Thyroid gland (tissue), 4 donors: Measurements from ENCODE around the gene NECAB2. TPM values are rescaled to one million over a fixed set of nuclear protein-coding genes. Genes with fewer than 3 reads are reported as not detected.

Experiments used
- DNase-seq, 2 donors: peaks; one replicate each; pipeline ENCODE4 v3.0.0-alpha.2; 2019
- H3K27ac ChIP-seq, 3 donors: fragments of 200-600 bp; sonication (generic); 1 replicate in 2 of 3; 2 replicates in 1 of 3; pipeline ENCODE4 v1.5.1; 2016 to 2019; ENCODE audit warnings: mild to moderate bottlenecking in 1 of 3, moderate library complexity in 1 of 3
- H3K27me3 ChIP-seq: fragments of 200-600 bp; sonication (generic); one replicate; pipeline ENCODE4 v1.5.1; 2019
- H3K36me3 ChIP-seq, 2 donors: fragments of 200-600 bp; sonication (generic); one replicate each; pipeline ENCODE4 v1.5.1; 2016 to 2019
- H3K4me1 ChIP-seq, 2 donors: fragments of 200-600 bp; sonication (generic); one replicate each; pipeline ENCODE4 v1.5.1; 2017 to 2019
- H3K4me3 ChIP-seq, 3 donors: fragments of 200-600 bp; sonication (generic); replicated peaks in 1 of 3; 1 replicate in 2 of 3; 2 replicates in 1 of 3; pipeline ENCODE4 v1.5.1; 2016; ENCODE audit warnings: mild to moderate bottlenecking in 1 of 3
- H3K9me3 ChIP-seq: fragments of 200-600 bp; sonication (generic); one replicate; pipeline ENCODE4 v1.5.1; 2017
- CTCF ChIP-seq, 6 experiments: fragments of 200-600 bp in 3 of 6; fragments of 450-650 bp in 3 of 6; sonication (generic) in 3 of 6; IDR thresholded peaks; one replicate each; pipeline ENCODE4 v1.5.1; 2016 to 2019; ENCODE audit warnings: antibody characterized with exemption in 6 of 6, mild to moderate bottlenecking in 2 of 6, inconsistent platforms in 1 of 6, moderate library complexity in 1 of 6
- POLR2A ChIP-seq, 2 donors: fragments of 450-650 bp; IDR thresholded peaks; one replicate each; pipeline ENCODE4 v1.6.1; 2017; ENCODE audit warnings: antibody characterized with exemption in 2 of 2, mild to moderate bottlenecking in 2 of 2, moderate library complexity in 1 of 2
- WGBS, 2 donors: methylation state at CpG; one replicate each; pipeline ENCODE4 v1.1.5; 2017; 5-methylcytosine and 5-hydroxymethylcytosine counted together
- intact Hi-C: fragments of 100-400 bp; cut with DNase I; formaldehyde crosslinking; loops from one replicate; pipeline ENCODE4 v1.15.1; 2023
- total RNA-seq, 4 donors: library from RNA; depleted of rRNA; stranded (reverse); fragments of >200 nt; gene quantifications; one replicate each; pipeline ENCODE4 v1.2.3, GENCODE V29; 2016

The NECAB2 gene
- total RNA-seq, 4 donors from 2014 or later: 0.63 to 0.94 TPM; not detected in 2

GRCh38 chr16:84020353-84020752, 52.3 kb downstream of the NECAB2 start:
- no peak for DNase-seq
- Histone ChIP-seq H3K36me3 (no peaks in the 10 kb centered on the region), H3K4me1 (no peaks in the 10 kb centered on the region), H3K9me3 (no peaks in the 10 kb centered on the region), H3K27me3 (no peaks in the 10 kb centered on the region), H3K27ac (no peak overlapping the region), H3K4me3 (no peak overlapping the region)
- no peak for TF ChIP-seq POLR2A (IDR thresholded peaks at IDR 0.05)
- no peak for TF ChIP-seq CTCF (IDR thresholded peaks at IDR 0.05)
- WGBS, 2 donors: 92 to 98% methylated on average over 9 of the region's 9 CpGs
- intact Hi-C loops: no loop called here

DNA sequence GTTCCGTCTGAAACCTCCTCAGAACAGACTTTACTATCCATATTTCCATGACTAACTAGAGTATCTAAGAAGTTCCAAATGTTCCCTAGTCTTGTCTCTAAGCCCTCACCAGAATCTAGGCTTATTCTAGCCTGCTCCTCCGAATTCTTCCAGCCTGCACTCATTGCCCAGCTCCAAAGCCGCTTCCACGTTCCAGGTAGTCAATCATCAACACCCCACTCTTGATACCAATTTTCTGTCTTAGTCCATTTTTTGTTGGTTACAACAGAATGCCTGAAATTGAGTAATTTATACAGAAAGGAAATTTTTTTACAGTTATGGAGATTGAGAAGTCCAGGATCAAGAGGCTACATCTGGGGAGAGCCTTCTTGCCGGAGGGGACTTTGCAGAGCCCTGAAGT, 53.4 kb downstream of the NECAB2 start:
- TF ChIP-seq POLR2A (IDR thresholded peaks at IDR 0.05) (no peak), CTCF (IDR thresholded peaks at IDR 0.05) (no peak)
- Histone ChIP-seq H3K9me3 (no peaks in the 10 kb centered on the region), H3K36me3 (no peaks in the 10 kb centered on the region), H3K27ac (no peak overlapping the region), H3K4me1 (no peaks in the 10 kb centered on the region), H3K4me3 (no peak overlapping the region), H3K27me3 (no peaks in the 10 kb centered on the region)
- intact Hi-C loops: no loop called here
- WGBS, 2 donors: 95 to 97% methylated on average over 5 of the region's 5 CpGs
- DNase-seq: no peak

GRCh38 chr16:84022644-84023043, 54.6 kb downstream of the NECAB2 start:
- no peaks in the 10 kb centered on the region for H3K4me1 ChIP-seq
- intact Hi-C loops: no loop called here
- 74 to 83% methylated on average over 11 of the region's 11 CpGs for WGBS, 2 donors
- DNase-seq: no peak
- no peak overlapping the region for H3K4me3 ChIP-seq
- H3K9me3 ChIP-seq: no peaks in the 10 kb centered on the region
- H3K27me3 ChIP-seq: no peaks in the 10 kb centered on the region
- H3K36me3 ChIP-seq: no peaks in the 10 kb centered on the region
- TF ChIP-seq POLR2A (IDR thresholded peaks at IDR 0.05) (no peak), CTCF (IDR thresholded peaks at IDR 0.05) (no peak)
- no peak overlapping the region for H3K27ac ChIP-seq

DNA sequence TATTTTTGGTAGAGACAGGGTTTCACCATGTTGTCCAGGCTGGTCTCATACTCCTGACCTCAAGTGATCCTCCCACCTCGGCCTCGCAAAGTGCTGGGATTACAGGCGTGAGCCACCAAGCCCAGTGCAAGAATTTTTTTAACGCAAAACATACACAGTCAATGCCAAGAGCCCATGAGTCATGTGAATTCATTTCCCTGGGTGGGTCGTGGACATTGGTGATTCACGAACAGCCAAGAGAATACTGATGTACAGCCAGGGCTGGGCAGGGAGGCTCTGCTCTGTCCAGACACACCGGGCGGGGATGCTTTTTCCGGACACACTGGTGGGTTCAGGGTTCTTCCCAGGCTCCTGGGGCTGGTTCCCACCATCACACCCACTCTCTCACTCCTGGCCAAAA, 56.8 kb downstream of the NECAB2 start:
- Histone ChIP-seq H3K27me3 (no peaks in the 10 kb centered on the region), H3K36me3 (no peaks in the 10 kb centered on the region), H3K27ac (no peak overlapping the region), H3K9me3 (no peaks in the 10 kb centered on the region), H3K4me1 (no peaks in the 10 kb centered on the region), H3K4me3 (no peak overlapping the region)
- intact Hi-C loops: no loop called here
- DNase-seq: no peak
- 71 to 75% methylated on average over 9 of the region's 9 CpGs for WGBS, 2 donors
- no peak for TF ChIP-seq CTCF (IDR thresholded peaks at IDR 0.05)
- TF ChIP-seq POLR2A (IDR thresholded peaks at IDR 0.05): no peak

DNA sequence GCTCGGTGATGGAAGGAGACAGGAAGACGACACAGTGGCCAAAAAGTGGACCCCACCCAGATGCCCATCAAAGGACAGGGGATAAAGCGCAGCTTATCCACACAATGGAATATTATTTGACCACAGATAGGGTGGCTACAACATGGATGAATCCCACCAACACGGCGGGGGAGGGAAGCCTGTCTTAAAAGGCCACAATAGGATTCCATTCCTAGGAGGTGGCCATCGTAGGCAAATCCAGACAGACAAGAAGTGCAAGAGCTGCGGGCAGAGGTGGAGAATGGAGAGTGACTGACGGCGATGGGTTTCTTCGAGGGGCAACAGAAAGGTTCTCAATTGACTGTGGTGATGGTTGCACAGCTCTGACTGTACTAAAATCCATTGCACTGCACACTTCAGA, 58.6 kb downstream of the NECAB2 start:
- no peak overlapping the region for H3K27ac ChIP-seq
- no peak for TF ChIP-seq POLR2A (IDR thresholded peaks at IDR 0.05)
- TF ChIP-seq CTCF (IDR thresholded peaks at IDR 0.05): no peak
- 86 to 87% methylated on average over 10 of the region's 10 CpGs for WGBS, 2 donors
- no peaks in the 10 kb centered on the region for H3K36me3 ChIP-seq
- no peaks in the 10 kb centered on the region for H3K27me3 ChIP-seq
- H3K4me1 ChIP-seq: no peaks in the 10 kb centered on the region
- intact Hi-C loops: no loop called here
- H3K9me3 ChIP-seq: no peaks in the 10 kb centered on the region
- no peak for DNase-seq
- H3K4me3 ChIP-seq: no peak overlapping the region
